NCI-H187 treated with DMSO at 0.1 percent for 48 hours (cell line): ENCODE measurements around the gene NINJ2.

Source experiments
- DNase-seq: peaks from one replicate; lab custom pipeline; 2025; lab: John Stamatoyannopoulos, UW

The NINJ2 gene

DNA sequence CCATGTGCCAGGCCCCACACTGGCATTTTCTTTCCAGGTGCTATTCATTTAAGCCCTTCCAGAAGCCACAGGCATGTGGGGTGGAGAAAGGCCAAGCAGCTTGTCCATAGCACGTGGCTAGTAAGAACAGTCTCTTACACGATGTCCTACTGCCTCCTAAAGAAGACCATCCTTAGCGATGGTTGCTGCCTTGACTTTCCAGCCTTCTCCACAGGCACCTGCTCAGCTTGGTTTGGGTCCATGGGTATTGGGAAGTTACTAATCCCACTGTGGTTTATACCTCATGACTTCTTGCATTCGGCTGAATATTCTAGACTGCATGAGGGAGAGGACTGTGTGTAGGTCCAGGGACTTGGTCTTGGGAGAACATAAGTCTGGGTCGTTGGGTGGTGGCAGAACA, 49.2 kb downstream of the NINJ2 start:
- DNase-seq, result no peak

DNA sequence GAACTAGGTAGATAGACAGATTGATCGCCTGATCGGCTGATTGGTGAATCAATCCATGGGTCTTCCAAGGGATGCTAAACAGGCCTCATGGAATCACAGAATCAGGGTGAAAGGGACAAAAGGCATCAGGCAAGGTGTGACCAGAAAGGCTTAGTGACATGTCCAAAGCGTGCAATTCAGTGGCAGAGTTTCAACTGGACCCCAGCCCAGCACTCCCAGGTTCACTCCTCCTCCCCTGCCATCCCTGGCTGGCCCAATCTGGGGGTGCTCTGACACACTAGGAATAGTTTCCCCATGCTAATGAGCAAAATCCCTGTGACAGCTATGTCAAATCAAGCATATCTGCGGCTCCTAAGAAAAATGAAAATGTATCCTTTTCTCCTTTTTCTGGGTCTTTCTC, 50.4 kb downstream of the NINJ2 start:
- DNase-seq, result no peak

DNA sequence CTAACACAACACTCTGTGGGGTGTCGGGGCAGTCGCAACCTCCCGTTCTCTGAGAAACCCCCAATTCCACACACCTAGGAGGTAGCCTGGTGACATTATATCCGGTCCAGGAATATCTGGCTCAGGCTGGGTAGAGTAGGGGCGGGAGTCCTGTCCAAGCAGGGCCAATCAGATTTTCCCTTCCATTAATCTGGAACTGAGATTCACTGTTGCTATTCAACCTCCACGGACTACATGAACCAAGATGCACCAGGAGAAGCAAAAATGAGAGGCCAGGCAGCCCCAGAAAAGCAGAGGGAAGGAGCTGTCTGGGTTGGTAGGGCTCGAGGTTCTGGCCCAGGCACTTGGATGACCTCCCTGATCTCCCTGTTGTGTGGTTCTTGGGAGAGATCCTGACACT, 51.0 kb downstream of the NINJ2 start:
- no peak for DNase-seq

DNA sequence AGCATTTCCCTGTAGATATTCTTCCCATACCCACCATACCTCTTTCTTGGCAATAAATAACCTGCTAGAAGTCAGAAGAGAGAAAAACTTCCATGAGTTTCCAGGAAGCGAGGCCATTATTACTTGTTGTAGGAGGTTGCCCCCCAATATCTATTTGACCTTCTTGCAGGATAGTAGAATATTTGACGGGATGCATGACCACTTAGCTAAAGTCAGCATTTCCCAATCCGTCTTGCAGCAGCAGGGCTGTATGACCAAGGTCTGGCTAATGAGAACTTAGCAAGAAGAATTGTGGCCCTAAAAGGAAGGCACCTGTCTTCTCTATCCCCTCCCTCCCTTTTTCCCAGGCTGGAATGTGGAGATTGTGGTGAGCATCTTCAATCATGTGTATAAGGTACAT, 51.5 kb downstream of the NINJ2 start:
- DNase-seq, result no peak

DNA sequence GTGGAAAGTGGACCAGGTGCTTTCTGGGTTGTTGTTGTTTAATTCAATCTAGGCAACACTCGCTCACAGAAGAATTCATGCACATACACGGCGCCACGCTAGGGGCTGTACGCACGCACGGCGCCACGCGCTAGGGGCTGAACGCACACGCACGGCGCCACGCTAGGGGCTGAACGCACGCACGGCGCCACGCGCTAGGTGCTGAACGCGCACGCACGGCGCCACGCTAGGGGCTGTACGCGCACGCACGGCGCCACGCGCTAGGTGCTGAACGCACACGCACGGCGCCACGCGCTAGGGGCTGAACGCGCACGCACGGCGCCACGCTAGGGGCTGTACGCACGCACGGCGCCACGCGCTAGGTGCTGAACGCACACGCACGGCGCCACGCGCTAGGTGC, 54.3 kb downstream of the NINJ2 start:
- no peak for DNase-seq

DNA sequence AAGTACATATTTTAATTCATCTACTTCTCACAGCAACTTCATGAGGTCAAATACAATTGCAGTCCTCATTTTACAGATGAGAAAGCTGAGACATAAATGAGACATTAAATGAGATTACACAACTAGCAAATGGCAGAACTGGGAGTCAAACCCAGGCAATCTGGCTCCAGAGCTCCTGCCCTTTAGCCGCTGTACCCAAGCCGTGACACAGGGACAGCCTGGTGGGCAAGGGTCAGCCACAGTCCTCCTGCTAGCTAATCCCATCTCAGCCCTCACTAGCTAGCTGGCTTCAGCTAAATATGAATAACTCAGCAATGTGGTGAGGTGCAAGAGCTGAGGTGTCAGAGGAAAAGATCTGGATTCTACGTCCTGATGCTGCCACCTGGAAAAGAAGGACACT, 54.8 kb downstream of the NINJ2 start:
- no peak for DNase-seq

DNA sequence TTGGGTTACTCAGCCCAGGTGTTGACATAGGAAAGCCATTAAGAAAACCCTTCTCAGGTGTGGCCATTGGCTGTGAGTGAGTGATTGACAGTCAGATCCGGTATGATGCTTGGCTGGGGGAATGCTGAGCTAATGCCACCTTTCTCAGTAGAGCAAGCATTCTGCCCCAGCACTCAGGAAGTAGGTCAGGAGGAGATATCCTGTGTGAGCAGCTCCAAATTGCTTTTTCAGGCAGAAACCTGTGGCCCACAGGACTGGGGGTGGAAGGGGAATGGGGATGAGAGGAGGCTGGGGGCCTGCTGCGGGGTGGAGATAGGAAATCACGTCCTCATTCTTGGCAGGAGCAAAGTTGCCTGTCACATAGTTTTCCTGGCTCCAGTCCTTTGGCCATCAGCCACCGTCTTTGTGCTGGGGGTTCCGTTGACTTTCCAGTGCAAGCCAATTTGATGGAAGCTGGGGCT, 55.7 kb downstream of the NINJ2 start:
- DNase-seq, result no peak

DNA sequence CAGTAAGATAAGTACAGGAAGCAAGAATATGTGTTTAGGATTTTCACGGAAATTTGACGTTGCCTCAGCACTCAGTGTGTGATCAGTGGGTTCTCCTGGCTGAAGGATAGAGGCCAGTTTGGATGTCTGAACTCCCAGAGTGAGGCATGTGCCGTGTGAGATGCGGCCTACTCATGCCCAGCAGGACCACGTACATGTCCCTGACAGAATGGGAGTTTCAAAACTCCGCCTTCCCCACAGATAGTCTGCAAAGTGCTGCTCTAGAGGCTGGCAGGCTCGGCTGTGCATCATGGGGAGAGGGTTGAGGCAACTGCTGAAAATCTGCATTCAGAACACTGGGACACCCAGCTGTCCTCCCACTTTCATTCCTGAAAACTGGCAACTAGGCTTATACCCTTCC, 58.3 kb downstream of the NINJ2 start:
- DNase-seq, result no peak

DNA sequence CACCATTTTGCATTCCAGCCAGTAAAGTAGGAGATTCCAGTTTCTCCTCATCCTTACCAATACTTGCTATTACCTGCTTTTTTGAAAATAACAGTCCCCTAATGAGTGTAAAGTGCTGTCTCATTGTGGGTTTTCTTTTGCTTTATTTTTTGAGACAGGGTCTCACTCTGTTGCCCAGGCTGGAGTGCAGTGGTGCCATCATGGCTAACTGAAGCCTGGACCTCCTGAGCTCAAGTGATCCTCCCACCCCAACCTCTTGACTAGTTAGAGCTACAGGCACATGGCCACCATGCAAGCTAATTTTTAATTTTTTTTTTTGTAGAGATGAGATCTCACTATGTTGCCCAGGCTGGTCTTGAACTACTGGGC, 60.6 kb downstream of the NINJ2 start:
- no peak for DNase-seq

DNA sequence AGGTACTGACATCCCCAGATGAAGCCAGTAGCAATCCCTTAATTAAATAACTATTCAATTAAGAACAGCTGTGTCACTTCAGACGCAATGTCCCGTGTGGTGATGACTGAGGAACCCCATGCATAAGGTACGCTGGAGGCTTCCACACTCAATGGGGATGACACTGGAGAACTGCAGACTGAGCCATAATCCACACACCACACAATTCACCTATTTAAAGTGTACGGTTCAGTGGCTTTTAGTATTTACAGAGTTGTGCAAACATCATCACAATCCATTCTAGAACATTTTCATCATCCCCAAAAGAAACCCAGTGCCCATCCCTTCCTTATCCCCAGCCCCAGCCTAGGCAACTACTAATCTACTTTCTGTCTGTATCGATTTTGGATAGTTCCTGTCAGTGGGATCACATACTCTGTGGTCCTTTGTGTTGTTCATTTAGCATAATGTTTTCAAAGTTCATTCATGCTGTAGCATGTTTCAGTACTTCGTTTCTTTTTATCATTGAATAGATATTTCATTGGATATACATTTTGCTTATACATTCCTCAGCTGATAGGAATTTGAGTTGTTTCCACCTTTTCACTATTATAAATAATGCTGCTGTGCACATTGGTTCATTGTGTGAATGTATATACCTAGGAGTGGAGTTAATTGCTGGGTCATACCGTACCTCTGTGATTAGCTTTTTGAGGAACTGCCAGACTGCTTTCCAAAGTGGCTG, 61.1 kb downstream of the NINJ2 start:
- no peak for DNase-seq

DNA sequence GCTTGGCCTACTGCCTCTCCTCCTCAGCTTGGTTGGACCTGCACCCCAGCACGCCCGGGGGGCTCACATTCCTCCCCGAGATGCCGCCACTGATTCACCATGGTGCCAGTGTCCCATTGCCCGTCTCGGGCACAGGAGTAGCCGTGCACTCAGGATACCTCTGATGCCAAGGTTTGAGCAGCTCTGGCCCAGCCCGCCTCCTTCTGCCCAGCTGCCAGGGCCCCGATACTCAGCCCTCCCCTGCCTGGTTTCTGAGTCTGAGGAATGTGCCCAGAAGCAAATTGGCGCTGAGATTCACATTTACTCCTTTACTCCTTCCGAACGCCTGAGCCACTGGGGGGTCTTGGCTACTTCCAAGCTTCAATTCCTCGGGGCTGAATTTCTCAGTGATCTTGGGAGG, 63.5 kb downstream of the NINJ2 start:
- no peak for DNase-seq

DNA sequence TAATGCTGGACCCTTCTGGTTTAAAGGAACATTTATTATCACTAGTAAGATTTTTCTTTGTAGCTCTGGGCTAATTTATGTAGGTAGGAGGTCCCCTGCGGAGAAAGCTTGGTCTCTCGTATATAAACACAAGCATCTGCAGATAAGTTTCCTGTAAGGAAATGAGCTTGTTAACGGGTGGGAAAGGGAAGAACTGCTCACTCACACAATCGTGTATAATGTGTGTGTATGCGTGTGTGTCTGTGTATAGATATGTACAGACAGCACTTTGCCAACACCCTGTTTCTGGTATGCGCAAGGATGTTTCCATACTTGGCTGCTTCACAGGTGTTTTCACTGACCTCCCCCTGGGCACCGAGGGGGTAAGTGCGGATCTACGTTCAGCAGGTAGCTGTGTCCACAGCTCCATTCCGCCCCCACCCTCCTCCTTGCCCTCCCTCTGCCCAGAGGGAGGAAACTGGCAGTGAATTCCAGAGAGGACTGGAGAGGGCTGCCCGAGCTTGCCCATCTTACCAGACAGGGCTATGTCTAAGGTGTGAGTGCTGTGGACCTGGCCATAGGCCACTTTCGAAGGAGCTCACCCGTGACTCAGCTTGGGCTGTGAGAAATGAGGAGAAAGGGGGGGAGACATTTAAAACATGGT, 65.2 kb downstream of the NINJ2 start:
- DNase-seq, result no peak

DNA sequence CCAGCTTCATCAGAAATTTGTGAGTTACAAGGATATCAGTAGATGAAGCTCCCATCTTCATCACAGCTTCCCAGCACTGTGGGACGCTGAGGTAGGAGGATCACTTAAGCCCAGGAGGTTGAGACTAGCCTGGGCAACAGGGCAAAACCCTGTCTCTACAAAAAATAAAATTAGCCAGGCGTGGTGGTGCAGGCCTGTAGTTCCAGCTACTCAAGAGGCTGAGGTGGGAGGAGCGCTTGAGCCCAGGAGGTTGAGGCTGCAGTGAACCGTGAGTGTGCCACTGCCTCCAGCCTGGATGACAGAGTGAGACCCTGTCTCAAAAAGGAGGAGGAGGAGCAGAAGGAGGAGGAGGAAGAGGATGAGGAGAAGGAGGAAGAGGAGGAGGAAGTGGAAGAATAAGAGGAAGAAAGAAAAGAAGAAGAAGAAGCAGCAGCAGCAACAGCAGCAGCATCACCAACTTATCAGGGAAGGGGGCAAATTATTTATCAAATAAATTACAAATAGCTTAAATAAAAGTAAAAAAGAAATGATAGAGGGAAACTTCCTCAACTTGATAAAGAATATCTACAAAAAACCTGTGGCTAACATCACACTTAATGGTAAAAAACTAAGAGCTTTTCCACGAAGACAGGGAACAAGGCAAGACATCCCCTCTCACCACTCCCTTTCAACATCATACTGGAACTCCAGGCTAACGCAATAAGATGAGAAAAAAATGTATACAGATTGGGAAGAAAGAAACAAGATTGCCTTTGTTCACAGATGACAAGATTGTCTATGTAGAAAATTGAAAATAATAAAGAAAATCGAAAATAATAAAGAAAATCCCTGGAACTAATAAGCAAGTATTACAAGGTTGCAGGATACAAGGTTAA, 69.6 kb downstream of the NINJ2 start:
- DNase-seq, result no peak

DNA sequence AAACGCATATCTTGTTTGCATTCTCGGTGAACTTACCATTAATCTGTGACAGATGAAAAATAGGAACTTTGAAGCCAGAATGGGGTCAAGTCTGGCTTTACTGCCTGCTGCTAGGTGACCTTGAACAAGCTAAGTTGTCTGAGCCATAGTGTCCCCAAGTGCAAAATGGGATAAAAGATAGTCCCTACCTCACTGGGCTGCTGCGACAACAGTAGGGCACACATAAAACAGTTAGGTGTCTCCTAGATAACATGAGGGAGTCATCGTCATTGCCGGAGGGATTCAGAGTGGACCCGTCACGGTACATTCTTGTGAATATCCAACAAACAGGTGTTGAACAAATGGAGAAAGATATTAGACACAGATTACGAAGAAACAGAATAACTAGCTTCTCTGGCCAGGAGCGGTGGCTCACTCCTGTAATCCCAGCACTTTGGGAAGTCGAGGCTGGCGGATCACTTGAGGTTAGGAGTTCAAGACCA, 71.2 kb downstream of the NINJ2 start:
- DNase-seq, result no peak

DNA sequence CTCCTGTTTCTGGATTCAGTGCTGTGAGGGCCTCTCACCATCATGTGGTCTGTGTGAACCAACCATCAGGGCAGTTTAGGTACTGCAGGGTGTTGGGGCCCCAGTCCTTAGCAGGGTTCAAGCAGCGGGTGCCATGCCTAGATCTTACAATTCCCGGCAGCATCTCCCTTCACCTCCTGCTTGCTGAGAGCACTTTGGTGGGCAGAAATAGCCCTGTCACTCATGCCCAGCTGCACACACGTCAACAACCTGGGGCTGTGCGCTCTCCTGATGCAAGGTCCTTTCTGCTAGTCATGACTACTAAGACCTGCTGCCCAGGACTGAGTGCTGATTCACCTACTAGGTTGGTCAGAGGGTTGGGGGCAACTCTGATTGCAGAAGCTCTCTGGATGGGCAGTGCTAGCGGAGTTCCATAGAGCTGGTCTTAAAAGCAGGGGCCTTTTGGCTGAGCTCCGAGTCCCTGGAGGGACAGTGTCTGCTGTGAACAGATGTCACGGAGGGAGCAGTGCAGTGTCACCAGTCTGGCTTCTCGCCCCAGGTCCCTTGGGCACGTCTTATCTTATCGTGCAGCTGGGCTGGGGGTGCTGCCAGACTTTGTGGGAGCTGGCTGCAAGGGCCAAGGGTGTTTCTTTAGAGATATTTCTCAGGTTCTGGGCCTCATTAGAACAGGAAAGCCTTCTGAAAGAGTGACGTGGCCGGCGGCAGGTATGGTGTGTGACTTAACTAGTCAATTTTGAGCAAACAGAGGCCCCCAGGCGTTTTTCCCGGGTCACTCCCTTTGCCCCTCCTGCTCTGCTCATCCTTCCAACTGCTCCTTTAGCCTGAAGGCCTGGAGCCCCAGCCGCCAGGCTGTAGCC, 71.8 kb downstream of the NINJ2 start:
- DNase-seq, result no peak

DNA sequence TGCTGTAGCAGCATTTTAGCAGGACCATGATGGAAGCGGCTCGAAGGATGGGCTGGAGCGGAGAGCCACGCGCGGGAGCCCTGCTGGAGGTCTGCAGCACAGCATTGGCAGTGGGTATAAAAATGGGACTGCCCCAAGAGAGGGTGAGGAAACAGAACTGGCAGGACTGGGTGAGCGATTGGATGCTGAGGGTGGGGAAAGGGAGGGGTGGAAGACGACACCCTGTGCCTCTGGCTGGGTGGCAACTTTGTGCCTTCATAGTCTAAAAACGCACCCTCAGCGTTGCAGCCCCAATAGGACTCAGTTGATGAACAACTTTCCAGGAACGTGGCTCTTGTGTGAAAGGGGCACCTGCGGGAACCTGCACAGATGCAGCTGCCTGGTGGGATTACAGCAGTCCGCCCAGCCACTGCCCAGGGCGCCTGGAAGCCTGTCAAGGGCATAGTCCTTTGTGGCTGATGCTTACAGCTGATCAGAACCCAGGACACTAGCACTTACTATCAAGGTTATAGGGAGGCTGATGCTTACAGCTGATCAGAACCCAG, 73.0 kb downstream of the NINJ2 start:
- no peak for DNase-seq

DNA sequence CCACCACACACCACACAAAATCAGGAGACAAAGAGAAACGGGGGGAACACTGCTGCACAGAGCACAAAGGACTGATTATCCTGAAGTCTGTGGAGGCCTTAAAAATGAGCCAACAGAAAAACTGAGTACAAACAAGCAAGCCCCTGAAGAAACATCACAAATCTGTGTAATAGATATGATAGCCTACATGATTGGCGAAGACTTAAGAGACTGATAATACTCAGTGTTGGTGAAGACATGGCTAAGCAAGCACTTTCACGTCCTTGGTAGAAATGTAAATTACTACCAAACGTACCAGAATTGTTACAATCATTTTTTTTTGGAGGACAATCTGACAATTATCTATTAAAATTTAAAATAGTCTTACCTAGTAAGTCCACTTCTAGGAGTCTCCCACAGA, 74.6 kb downstream of the NINJ2 start:
- DNase-seq, result no peak

DNA sequence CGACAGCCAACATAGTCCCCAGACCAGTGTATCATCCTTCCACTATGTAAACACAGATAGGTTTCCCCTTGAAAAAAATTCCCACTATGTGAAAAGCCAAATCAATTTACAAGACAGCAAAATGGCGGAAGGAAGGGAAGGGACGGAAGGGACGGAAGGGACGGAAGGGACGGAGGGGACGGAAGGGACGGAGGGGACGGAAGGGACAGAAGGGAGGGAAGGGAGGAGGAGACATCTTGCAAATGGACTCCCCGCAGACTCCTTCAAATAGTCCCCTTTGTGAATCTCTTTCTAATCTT, 75.3 kb downstream of the NINJ2 start:
- no peak for DNase-seq

DNA sequence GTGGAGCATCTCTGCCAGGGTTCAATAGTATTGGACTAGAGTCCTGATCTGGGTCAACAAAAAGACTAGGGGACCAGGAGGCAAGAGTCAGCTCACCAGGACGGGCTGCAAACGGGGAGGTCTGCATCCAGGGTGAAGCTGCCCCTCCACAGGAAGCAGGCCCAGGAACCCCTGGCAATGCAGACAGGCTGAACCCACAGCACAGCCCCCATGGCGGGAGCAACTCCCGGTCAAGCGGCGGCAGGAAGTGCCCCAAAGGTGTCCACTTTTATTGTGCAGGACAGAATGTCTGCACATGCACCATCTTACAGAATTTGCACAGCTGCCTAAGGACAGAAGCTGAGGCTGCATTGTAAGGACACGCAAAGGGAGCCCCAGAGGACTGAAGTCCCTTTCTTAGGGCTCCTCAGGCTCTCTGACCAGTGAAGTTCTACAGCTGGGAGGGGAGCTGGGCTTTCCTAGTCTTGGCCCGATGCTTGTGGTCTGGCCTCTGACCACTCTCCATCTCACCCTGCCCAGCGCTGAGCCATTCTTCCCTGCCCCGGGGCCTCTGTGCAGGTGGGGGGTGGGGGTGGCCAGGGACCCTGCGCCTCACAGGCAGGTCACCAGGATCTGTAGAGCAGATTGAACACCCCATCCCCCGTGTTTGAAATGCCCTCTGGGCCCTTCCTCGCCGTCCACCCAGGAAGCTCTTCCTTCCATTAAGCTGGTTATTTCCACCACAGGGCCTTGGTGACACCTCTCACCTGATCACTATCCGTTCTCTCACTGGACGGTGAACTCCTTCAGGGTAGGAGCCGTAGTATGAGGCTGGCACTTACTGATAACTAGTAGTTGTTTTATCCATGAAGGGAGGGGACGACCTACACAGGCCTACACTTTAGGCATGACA, 75.9 kb downstream of the NINJ2 start:
- no peak for DNase-seq

DNA sequence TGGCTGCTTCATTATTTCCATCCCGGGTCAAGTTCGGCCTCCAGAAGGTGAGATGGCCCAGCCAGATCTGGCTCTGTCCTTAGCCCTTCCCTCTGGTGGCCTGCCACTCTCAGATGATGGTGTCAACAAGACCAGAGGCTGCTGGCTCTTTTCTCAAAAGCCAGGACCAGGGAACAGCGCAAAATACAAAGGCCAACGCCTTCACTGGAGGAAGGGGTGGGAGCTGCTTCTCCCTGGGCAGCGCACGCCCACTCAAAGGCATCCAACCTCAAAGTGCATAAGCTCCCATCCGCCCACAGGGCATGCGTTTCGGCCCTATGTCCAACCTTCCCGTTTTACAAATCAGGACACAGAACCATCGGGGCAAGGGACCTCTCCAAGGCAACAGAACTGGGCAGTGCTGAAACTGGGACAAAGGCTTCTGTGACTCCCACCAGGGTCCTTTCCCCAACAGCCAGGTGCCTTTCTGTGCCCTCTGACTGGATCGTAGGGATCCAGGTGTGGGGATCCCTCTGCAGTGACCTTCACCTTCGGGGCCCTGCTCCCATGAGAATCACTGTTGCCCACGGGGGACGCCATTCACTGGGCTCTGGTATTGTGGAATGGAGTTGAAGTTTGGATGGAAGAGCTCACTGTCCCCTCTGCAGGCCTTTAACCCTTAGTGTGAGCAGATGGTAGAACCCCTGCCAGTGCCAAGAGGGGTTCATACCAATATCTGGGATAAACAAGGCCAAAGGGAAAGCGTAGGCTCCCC, 76.8 kb downstream of the NINJ2 start:
- no peak for DNase-seq
